Ureter (tissue), 1 donor: ENCODE results near the gene BCAR3. TPM values are rescaled to one million over a fixed set of nuclear protein-coding genes. Genes with fewer than 3 reads are reported as not detected.

Experiments
- DNase-seq: peaks from one replicate; pipeline ENCODE4 v3.0.0-alpha.2; 2020; ENCODE audit warnings: low spot score
- total RNA-seq: library from RNA; stranded (reverse); gene quantifications from one replicate; pipeline ENCODE4 v1.2.4, GENCODE V29; 2023
- donor health status: DM: yes; HTN: yes; CAD: no.

Gene BCAR3
- total RNA-seq, 1 donor from 2014 or later = 26.7 TPM

DNA sequence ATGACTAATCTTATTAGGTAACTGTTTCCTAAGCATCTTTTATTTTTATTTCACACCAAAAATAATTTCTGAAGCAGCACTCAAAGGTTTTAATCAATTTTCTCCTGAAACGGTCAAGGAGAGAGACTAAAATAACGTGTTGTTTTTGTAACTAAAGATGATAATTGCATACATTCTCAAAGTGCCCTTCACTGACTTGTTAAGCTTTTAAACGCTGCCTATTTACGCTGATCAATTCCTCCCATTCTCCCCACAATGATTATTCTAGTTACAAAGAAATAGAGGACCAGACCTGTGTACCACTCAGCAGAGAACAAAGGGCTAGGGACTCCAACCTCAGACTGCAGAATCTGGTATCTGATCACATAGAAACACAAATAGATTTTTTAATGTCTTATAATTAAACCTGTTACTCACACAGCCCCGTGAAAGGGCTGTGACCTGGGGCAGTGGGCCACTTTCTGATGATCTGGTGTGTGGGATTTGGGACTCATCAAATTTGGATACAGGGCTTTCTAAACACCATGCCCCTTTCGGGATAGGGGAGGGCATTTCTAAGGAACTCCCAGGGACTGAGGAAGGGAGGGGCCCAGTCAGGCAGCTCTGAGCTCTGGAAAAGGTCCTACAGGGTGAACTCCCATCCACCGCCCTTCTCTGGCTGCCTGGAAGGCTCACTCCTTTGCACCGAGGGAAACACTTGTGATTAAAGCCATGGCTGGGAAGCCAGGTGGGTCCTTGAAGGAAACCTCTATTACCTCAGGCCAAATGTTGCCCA is 65.2 kb downstream of the BCAR3 start:
- no peak for DNase-seq

- no peak for DNase-seq
Measured at GRCh38 chr1:93615582-93616150, 66.0 kb downstream of the BCAR3 start.

DNA sequence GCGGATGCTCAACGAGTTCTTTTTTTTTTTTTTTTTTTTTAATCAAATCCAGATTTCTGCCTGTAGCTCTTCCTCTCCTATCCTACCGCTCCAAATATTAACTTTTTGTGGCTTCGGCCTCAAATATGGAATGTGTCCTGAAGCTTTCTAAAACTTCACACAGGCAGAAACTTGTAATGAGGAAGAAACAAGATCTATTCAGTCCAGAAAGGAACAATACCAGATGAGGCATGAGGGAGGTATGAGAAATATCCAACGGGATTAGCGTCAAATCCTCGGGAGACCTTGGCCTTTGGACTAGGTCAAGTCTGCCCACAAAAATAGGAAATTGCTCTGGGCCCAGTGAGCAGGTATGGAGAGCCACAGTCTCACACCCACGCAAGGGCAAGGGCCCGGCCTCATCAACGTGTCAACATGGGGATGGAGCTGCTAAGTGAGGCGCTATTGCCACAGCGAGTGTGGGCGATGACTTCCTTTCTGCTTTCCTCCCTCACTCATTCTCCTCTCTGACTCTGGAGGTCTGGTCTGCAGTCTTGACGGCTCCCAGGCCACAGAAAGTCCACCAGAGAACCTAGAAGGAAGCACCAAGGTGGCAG is 66.6 kb downstream of the BCAR3 start:
- no peak for DNase-seq

- no peak for DNase-seq
Measured at GRCh38 chr1:93614541-93614940, 67.1 kb downstream of the BCAR3 start.

GRCh38 chr1:93613898-93614297 is 67.7 kb downstream of the BCAR3 start:
- no peak for DNase-seq

DNA sequence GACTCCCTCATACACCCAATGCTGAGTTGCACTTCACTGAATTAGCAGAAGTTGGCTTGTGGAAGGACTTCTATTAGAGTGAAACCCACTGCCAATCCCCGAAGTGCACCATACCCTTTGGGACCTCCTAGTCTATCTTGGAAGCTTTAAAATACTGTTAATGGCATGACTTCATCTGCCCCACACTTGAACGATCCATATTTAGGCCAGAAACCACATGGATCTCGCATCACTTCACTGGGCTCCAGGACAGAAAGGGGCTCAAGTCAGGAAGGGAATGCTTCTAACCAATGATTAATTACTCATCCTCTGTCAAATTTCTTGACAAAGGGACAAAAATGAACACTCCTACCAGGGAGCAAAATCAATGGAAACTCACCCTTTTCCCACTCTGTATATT is 69.1 kb downstream of the BCAR3 start:
- DNase-seq = no peak

GRCh38 chr1:93611668-93612067 is 70.0 kb downstream of the BCAR3 start:
- DNase-seq = no peak

DNA sequence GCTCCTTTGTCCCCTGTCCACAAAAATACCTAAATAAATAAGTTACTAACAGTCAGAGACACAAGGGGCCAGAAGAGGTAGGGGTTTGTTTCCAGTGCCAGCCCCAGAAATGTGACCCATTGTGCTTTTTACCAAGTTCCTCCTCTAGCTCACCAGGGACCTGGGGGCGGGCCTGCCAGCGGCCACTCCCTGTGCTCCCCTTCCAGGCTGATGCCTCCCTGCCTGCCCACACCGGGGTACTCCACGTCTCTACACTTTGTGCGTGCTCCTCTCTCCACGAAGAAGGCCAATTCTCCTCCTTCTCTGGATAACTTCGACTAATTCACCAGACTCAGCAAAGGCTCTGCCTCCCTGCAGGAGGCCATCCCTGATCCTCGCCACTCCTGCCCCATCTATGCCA is 72.1 kb downstream of the BCAR3 start:
- DNase-seq = no peak

DNA sequence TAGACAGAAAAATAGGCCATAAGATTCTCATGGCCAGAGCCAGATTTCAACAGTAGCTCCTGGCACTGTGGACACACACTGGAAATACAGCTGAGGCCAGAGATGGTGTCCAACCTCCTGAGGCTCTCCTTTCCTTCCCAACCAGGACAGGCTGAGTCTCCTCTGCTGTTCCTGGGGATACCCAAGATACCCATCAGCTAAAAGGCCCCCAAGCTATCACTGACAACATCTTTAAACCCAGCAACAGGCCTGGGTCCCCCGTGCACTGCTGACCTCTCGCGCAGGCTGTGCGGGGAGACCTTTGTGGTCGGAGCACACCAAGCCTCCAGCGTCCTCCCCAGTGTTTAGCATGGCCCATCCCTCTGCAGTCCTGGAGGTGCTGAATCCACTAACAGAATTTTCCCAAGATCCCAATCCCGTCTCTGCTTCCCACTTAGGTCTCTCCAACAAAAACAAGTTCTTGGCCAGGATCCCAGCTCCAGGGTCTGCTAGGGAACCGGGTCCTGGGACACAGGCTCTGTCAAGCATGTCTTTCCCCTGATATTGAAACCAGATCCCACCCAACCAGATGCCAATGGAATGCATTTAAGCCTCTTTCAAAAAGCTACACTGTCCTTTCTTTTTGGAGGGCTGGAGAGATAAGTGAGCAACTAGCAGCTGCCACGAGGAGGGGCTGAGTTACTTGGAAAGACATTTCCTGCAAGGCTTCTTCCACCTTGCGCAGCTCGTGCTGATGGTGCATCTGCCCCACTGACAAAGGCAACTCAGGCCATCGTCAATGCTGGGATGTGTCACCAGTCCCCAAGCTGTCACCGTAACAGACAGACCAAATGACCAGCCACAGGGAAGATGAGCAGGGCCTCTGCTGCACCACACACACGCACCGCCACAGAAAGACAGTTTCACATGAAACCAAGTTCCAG is 73.2 kb downstream of the BCAR3 start:
- no peak for DNase-seq

GRCh38 chr1:93607814-93608186 is 73.8 kb downstream of the BCAR3 start:
- no peak for DNase-seq

- no peak for DNase-seq
Measured at GRCh38 chr1:93605812-93606512, 75.7 kb downstream of the BCAR3 start.

GRCh38 chr1:93605026-93605568 is 76.5 kb downstream of the BCAR3 start:
- DNase-seq = no peak

- no peak for DNase-seq
Measured at GRCh38 chr1:93604411-93604810, 77.2 kb downstream of the BCAR3 start.

- DNase-seq = no peak
Measured at GRCh38 chr1:93603601-93604000, 78.0 kb downstream of the BCAR3 start.

DNA sequence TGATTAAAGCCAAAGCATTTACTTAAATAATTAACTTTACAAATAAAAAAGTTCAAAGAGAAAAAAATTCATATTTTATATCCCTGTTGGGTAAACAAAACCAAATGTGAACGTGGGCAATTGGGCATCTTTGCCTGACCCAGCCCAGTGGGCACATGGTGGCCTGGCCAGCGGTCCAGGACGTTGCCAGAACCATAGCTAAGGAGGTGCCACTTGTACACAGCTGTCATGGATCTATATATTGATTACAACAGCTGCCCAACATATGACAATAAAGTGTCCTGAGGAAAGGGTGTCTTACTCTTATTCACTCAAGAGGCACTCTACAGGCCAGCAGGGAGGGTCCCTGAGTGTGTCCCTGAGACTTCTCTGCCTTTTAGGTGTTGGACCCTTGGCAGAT is 78.5 kb downstream of the BCAR3 start:
- DNase-seq = no peak

DNA sequence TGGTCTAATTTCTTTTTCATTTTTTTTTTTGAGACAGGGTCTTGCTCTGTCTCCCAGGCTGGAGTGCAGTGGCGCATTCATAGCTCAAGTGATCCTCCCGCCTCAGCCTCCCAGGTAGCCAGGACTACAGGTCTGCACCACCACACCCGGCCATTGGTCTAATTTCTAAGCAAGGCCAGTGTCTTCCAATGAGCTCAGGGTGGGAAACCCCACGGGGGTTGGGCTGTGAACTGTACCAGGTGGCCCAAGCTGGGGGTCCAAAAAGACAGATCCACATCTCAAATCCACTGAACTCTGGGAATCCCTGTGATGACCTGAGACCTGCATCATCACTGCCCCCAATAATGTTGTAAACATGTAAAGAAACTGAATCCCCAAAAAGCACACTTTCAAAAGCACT is 79.5 kb downstream of the BCAR3 start:
- DNase-seq = no peak

DNA sequence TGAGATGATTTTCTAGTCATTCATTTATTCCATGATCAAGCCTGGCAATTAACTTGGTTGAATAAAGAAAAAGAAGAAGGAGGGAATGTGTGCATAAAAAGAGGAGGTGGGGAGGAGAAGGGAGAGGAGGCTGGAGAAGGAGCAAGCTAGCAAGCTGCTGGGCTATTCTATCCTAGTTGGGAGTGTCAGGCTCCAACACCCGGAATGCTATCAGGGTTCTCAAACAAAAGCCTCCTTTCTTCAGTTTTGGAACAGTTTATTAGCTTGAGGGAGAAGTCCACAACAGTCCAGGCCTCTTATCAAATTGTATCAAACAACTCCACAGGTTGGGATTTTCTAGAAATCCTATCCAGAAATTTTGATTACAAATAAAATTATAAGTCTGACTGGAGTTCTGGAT is 80.0 kb downstream of the BCAR3 start:
- no peak for DNase-seq

- DNase-seq = no peak
Measured at GRCh38 chr1:93600663-93601062, 81.0 kb downstream of the BCAR3 start.

DNA sequence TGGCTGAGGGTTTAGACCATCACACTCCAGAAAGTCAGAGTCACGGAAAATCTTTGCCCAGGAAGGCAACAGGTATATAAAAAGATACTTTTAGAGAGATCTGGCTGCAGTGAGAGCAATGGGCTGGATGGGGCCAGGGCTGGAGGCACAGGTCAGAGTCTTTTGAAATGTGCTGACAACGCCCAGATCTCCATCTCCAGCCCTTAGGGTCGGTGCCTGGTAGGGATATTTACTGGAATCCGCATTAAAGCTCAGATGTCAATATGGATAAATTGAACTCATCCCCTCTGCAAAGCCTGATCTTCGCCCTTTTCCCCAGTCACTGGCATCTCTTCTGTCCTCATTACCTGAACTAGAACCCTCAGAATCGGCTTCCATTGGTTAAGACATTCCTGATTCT is 82.2 kb downstream of the BCAR3 start:
- DNase-seq = no peak

DNA sequence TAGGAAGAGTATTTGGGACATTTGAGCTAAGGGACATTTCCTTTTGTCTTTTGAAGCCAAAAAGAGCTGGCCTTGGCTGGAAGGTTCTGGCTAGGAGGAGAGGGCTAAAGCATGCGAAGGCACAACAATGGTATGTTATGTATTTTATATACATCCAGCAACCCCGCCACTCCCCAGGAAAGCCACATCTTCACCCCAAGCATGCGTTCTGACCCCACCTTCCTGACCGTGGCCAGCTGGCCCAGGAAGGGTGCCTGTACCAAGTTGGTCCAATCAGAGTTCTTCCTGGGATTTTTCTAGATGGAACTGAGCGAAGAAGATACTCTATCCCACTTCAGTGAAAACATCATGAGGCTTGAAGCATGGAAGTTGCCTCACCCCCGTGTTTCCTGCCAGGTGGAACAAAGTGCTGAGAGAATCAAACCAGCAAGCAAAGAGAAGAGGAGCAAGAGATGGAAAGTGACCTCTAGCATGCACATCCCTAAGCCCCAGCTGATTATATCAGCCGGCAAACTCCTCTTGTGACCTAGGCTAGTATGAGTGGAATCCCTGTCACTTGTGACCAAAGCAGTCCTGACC is 82.7 kb downstream of the BCAR3 start:
- no peak for DNase-seq

GRCh38 chr1:93598396-93598795 is 83.2 kb downstream of the BCAR3 start:
- no peak for DNase-seq
